Suprapubic skin (tissue), 4 donors: Measurements from ENCODE around the gene PPM1H. TPM values are rescaled to one million over a fixed set of nuclear protein-coding genes. Genes with fewer than 3 reads are reported as not detected.
"Not testable (repeated sequence)": the region's sequence is repeated elsewhere in the genome, so short reads cannot be mapped to it uniquely, and the experiment has no call there.

Source experiments
- DNase-seq, 2 donors: peaks; one replicate each; pipeline ENCODE4 v3.0.0-alpha.2; 2019; ENCODE audit warnings: low spot score in 2 of 2
- H3K27ac ChIP-seq: fragments of 200-600 bp; sonication (generic); one replicate; pipeline ENCODE4 v1.5.1; 2019
- H3K27me3 ChIP-seq: fragments of 200-600 bp; sonication (generic); one replicate; pipeline ENCODE4 v1.5.1; 2019
- H3K36me3 ChIP-seq: fragments of 200-600 bp; sonication (generic); one replicate; pipeline ENCODE4 v1.5.1; 2019
- H3K4me1 ChIP-seq: fragments of 200-600 bp; sonication (generic); one replicate; pipeline ENCODE4 v1.5.1; 2019
- H3K4me3 ChIP-seq: fragments of 200-600 bp; sonication (generic); one replicate; pipeline ENCODE4 v1.5.1; 2019; ENCODE audit warnings: mild to moderate bottlenecking
- H3K9me3 ChIP-seq: fragments of 200-600 bp; sonication (generic); one replicate; pipeline ENCODE4 v1.5.1; 2019
- CTCF ChIP-seq, 2 donors: fragments of 200-600 bp in 1 of 2; fragments of 450-650 bp in 1 of 2; sonication (generic) in 1 of 2; IDR thresholded peaks; one replicate each; pipeline ENCODE4 v1.5.1; 2016 to 2019; ENCODE audit warnings: antibody characterized with exemption in 2 of 2, mild to moderate bottlenecking in 1 of 2, moderate library complexity in 1 of 2
- EP300 ChIP-seq: sonication (generic); formaldehyde crosslinking; IDR thresholded peaks from one replicate; pipeline ENCODE4 v1.6.1; 2017; ENCODE audit warnings: antibody characterized with exemption
- POLR2A ChIP-seq, 2 donors: fragments of 450-650 bp; IDR thresholded peaks; one replicate each; pipeline ENCODE4 v1.6.1; 2017; ENCODE audit warnings: antibody characterized with exemption in 2 of 2, mild to moderate bottlenecking in 2 of 2, moderate library complexity in 2 of 2
- POLR2AphosphoS5 ChIP-seq, 3 donors: sonication (generic); formaldehyde crosslinking; IDR thresholded peaks; one replicate each; pipeline ENCODE4 v1.6.1; 2017; ENCODE audit warnings: antibody characterized with exemption in 3 of 3
- WGBS: methylation state at CpG from one replicate; pipeline ENCODE4 v1.1.5; 2018; 5-methylcytosine and 5-hydroxymethylcytosine counted together
- total RNA-seq, 4 donors: library from RNA; depleted of rRNA; stranded (reverse); fragments of >200 nt; gene quantifications; one replicate each; pipeline ENCODE4 v1.1.0, GENCODE V29; 2016

PPM1H gene
- total RNA-seq, 4 donors from 2014 or later, result 2.3 to 8.1 (median 4.9) TPM

GRCh38 chr12:62950317-62950716 lies 15.4 kb upstream of the PPM1H start:
- 71% methylated on average over 1 of the region's 1 CpG for WGBS
- no peaks in the 10 kb centered on the region for H3K4me1 ChIP-seq

GRCh38 chr12:62948123-62948522 lies 13.2 kb upstream of the PPM1H start:
- no peaks in the 10 kb centered on the region for H3K9me3 ChIP-seq
- H3K4me1 ChIP-seq, result no peaks in the 10 kb centered on the region
- H3K27me3 ChIP-seq, result no peaks in the 10 kb centered on the region
- H3K4me3 ChIP-seq, result no peak overlapping the region
- DNase-seq, result no peak
- 88% methylated on average over 1 of the region's 1 CpG for WGBS
- TF ChIP-seq EP300 (no peak), POLR2AphosphoS5 (IDR thresholded peaks at IDR 0.05) (no peak), POLR2A (IDR thresholded peaks at IDR 0.05) (no peak), CTCF (IDR thresholded peaks at IDR 0.05) (no peak)
- H3K36me3 ChIP-seq, result no peaks in the 10 kb centered on the region
- no peak overlapping the region for H3K27ac ChIP-seq

More at GRCh38 chr12:62950317-62950716, 15.4 kb upstream of the PPM1H start:
- Histone ChIP-seq H3K9me3 (no peaks in the 10 kb centered on the region), H3K4me3 (no peak overlapping the region), H3K36me3 (no peaks in the 10 kb centered on the region), H3K27ac (no peak overlapping the region), H3K27me3 (no peaks in the 10 kb centered on the region)
- TF ChIP-seq POLR2A (IDR thresholded peaks at IDR 0.05) (no peak), EP300 (no peak), CTCF (IDR thresholded peaks at IDR 0.05) (no peak), POLR2AphosphoS5 (IDR thresholded peaks at IDR 0.05) (no peak)
- no peak for DNase-seq

- no peaks in the 10 kb centered on the region for H3K36me3 ChIP-seq
- TF ChIP-seq CTCF (IDR thresholded peaks at IDR 0.05) (no peak), EP300 (no peak), POLR2A (IDR thresholded peaks at IDR 0.05) (no peak), POLR2AphosphoS5 (IDR thresholded peaks at IDR 0.05) (no peak)
- H3K4me3 ChIP-seq, result no peak overlapping the region
- H3K27me3 ChIP-seq, result no peaks in the 10 kb centered on the region
- H3K4me1 ChIP-seq, result no peaks in the 10 kb centered on the region
- H3K27ac ChIP-seq, result no peak overlapping the region
- WGBS, result 80% methylated on average over 5 of the region's 5 CpGs
- no peaks in the 10 kb centered on the region for H3K9me3 ChIP-seq
- no peak for DNase-seq
Observed at GRCh38 chr12:62947364-62947763, 12.4 kb upstream of the PPM1H start.

GRCh38 chr12:62943779-62944395 lies 8.9 kb upstream of the PPM1H start:
- Histone ChIP-seq H3K36me3 (no peaks in the 10 kb centered on the region), H3K27me3 (no peaks in the 10 kb centered on the region), H3K4me3 (no peak overlapping the region), H3K9me3 (no peaks in the 10 kb centered on the region), H3K27ac (no peak overlapping the region), H3K4me1 (no peaks in the 10 kb centered on the region)
- WGBS, result 68% methylated on average over 3 of the region's 3 CpGs
- no peak for TF ChIP-seq CTCF (IDR thresholded peaks at IDR 0.05)
- no peak for TF ChIP-seq EP300
- TF ChIP-seq POLR2A (IDR thresholded peaks at IDR 0.05), result no peak
- no peak for TF ChIP-seq POLR2AphosphoS5 (IDR thresholded peaks at IDR 0.05)
- DNase-seq, result no peak

GRCh38 chr12:62942316-62942715 lies 7.4 kb upstream of the PPM1H start:
- not testable (repeated sequence) for H3K27me3 ChIP-seq, H3K36me3 ChIP-seq, H3K27ac ChIP-seq, DNase-seq, H3K4me3 ChIP-seq, H3K4me1 ChIP-seq, H3K9me3 ChIP-seq
- WGBS, result 78% methylated on average over 3 of the region's 4 CpGs

GRCh38 chr12:62934239-62934798 lies 631 bp downstream of the PPM1H start:
- Histone ChIP-seq H3K4me3 (peak overlapping the region; percentile 76), H3K9me3 (no peaks in the 10 kb centered on the region), H3K36me3 (no peaks in the 10 kb centered on the region), H3K27me3 (peaks cover 11% of the 10 kb centered on the region), H3K27ac (peak overlapping the region; percentile 13), H3K4me1 (peaks cover 20% of the 10 kb centered on the region)
- TF ChIP-seq CTCF (IDR thresholded peaks at IDR 0.05) (no peak), POLR2A (IDR thresholded peaks at IDR 0.05) (no peak), POLR2AphosphoS5 (IDR thresholded peaks at IDR 0.05) (no peak), EP300 (no peak)
- 0% methylated on average over 12 of the region's 48 CpGs for WGBS
- no peak for DNase-seq
